PC-9 (cell line): Measurements from ENCODE around the gene ARHGAP24. TPM values are rescaled to one million over a fixed set of nuclear protein-coding genes. Genes with fewer than 3 reads are reported as not detected.
"Not testable (repeated sequence)": the region's sequence is repeated elsewhere in the genome, so short reads cannot be mapped to it uniquely, and the experiment has no call there.

Experiments used
- BruUV-seq: library from RNA; stranded (reverse); fragments of 400-500 nt; replicated peaks from 2 replicates; lab custom pipeline; 2021; lab: Mats Ljungman, UMichigan
- CTCF ChIA-PET: fragments of 300-600 bp; sonication (Branson Sonifier 250); formaldehyde crosslinking; loops from one replicate; lab custom pipeline; 2022; ENCODE audit warnings: antibody characterized with exemption; lab: Charles Lee
- POLR2A ChIA-PET: fragments of 300-600 bp; sonication (Branson Sonifier 250); formaldehyde crosslinking; loops from one replicate; lab custom pipeline; 2022; ENCODE audit warnings: antibody characterized with exemption; ENCODE audit not compliant: unreplicated experiment; lab: Charles Lee
- DNase-seq, 2 experiments: peaks; one replicate each; pipeline versions ENCODE4 v3.0.0 to v3.0.0-alpha.2; 2015 to 2022; ENCODE audit warnings: mixed read lengths in 1 of 2
- H2AFZ ChIP-seq: fragments of 200-600 bp; sonication (generic); 2 replicates; pipeline ENCODE4 v1.8.1; 2017; ENCODE audit warnings: antibody characterized with exemption
- H3F3A ChIP-seq: fragments of 200-600 bp; sonication (generic); 2 replicates; pipeline ENCODE4 v1.8.1; 2017; ENCODE audit warnings: antibody characterized with exemption, mild to moderate bottlenecking, low read depth; ENCODE audit not compliant: insufficient read depth
- H3K27ac ChIP-seq: fragments of 200-600 bp; sonication (generic); 2 replicates; pipeline ENCODE4 v1.6.1; 2016; ENCODE audit warnings: mixed run types
- H3K27me3 ChIP-seq: fragments of 200-600 bp; sonication (generic); 2 replicates; pipeline ENCODE4 v1.6.1; 2016; ENCODE audit warnings: low read depth, mixed run types; ENCODE audit not compliant: insufficient read depth
- H3K36me3 ChIP-seq: fragments of 200-600 bp; sonication (generic); 2 replicates; pipeline ENCODE4 v1.6.1; 2016; ENCODE audit warnings: low read depth, mixed run types
- H3K4me1 ChIP-seq: fragments of 200-600 bp; sonication (generic); replicated peaks from 2 replicates; pipeline ENCODE4 v1.6.1; 2016; ENCODE audit warnings: mixed run types; ENCODE audit not compliant: insufficient read depth
- H3K4me2 ChIP-seq: fragments of 200-600 bp; sonication (generic); 2 replicates; pipeline ENCODE4 v1.6.1; 2017; ENCODE audit warnings: mixed run types
- H3K4me3 ChIP-seq: fragments of 200-600 bp; sonication (generic); 2 replicates; pipeline ENCODE4 v1.6.1; 2016; ENCODE audit warnings: mixed run types
- H3K79me2 ChIP-seq: fragments of 200-600 bp; sonication (generic); 2 replicates; pipeline ENCODE4 v1.6.1; 2017; ENCODE audit warnings: low read depth, mixed run types
- H3K9me2 ChIP-seq: fragments of 200-600 bp; sonication (generic); 2 replicates; pipeline ENCODE4 v1.8.1; 2017; ENCODE audit warnings: mild to moderate bottlenecking; ENCODE audit not compliant: insufficient read depth
- H3K9me3 ChIP-seq: fragments of 200-600 bp; sonication (generic); 2 replicates; pipeline ENCODE4 v1.8.1; 2016; ENCODE audit warnings: low read depth; ENCODE audit not compliant: insufficient read depth
- H4K20me1 ChIP-seq: fragments of 200-600 bp; sonication (generic); 2 replicates; pipeline ENCODE4 v1.8.1; 2017; ENCODE audit not compliant: insufficient read depth
- CTCF ChIP-seq: fragments of 200-600 bp; sonication (generic); conservative IDR thresholded peaks from 2 replicates; pipeline ENCODE4 v1.6.1; 2017; ENCODE audit warnings: mixed run types, antibody characterized with exemption, mild to moderate bottlenecking, moderate library complexity
- EZH2 ChIP-seq: fragments of 200-600 bp; sonication (generic); IDR thresholded peaks from 2 replicates; pipeline ENCODE4 v1.8.0; 2017; ENCODE audit warnings: antibody characterized with exemption, low read depth
- intact Hi-C: fragments of 100-400 bp; cut with micrococcal nuclease; formaldehyde crosslinking; loops from one replicate; pipeline ENCODE4 v1.10.0; 2022; ENCODE audit not compliant: unreplicated experiment
- total RNA-seq: library from RNA; stranded (reverse); gene quantifications from 2 replicates; pipeline ENCODE4 v1.2.3, GENCODE V29; 2021

Gene ARHGAP24
- total RNA-seq, 1 experiment from 2014 or later, result 2.2 TPM

DNA sequence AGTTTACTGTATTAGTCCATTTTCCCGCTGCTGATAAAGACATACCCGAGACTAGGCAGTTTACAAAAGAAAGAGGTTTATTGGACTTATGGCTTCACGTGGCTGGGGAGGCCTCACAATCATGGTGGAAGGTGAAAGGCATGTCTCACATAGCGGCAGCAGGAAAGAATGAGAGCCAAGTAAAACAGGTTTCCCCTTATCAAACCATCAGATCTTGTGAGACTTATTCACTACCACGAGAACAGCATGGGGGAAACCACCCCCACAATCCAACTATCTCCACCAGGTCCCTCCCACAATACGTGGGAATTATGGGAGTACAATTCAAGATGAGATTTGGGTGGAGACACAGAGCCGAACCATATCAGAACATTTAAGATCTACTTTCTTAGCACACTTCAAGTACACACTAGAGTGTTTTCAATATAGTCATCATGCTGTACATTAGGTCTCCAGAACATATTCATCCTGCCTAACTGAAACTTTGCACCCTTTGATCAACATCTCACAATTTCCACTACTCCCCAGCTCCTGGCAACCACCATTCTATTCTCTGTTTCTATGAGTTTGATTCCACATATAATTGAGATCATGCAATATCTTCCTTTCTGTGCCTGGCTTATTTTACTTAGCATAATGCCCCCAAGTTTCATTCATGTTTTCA is 341.0 kb downstream of the ARHGAP24 start:
- H3K9me2 ChIP-seq, result peaks cover 4% of the 10 kb centered on the region
- H3K4me3 ChIP-seq, result no peak overlapping the region
- intact Hi-C loops, result no loop called here
- CTCF ChIA-PET, result no interaction called here
- H3K79me2 ChIP-seq, result no peaks in the 10 kb centered on the region
- no peaks in the 10 kb centered on the region for H3K4me1 ChIP-seq
- no peaks in the 10 kb centered on the region for H3K36me3 ChIP-seq
- H2AFZ ChIP-seq, result no peak overlapping the region
- H3K9me3 ChIP-seq, result no peaks in the 10 kb centered on the region
- no peaks in the 10 kb centered on the region for H4K20me1 ChIP-seq
- POLR2A ChIA-PET, result no interaction called here
- no peaks in the 10 kb centered on the region for H3K27me3 ChIP-seq
- no peak for DNase-seq
- BruUV-seq, result no TSS peak
- TF ChIP-seq EZH2, result no peak
- no peak for TF ChIP-seq CTCF
- H3F3A ChIP-seq, result no peaks in the 10 kb centered on the region
- no peak overlapping the region for H3K4me2 ChIP-seq
- no peak overlapping the region for H3K27ac ChIP-seq

DNA sequence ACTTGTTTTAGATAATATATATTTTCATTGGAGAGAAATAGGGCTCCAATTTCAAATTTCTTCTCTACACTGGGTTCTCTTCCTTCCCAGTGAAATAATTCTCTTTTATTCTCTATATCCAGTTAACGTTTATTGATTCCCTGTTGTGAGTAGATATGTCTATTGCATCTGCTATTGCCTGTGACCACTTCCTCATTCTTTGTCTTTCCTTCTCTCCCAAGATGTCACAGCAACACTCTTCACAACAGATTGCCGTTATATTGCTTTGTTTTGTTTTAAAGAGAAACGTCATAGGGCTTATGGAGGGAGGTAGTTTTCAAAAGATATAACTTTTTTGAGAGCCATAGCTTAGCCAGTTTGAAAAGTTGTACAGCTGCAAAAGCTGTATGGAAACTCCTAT is 343.8 kb downstream of the ARHGAP24 start:
- Histone ChIP-seq H3K4me3 (no peak overlapping the region), H3K27me3 (no peaks in the 10 kb centered on the region), H2AFZ (no peak overlapping the region), H3K27ac (no peak overlapping the region), H3K4me2 (no peak overlapping the region), H4K20me1 (no peaks in the 10 kb centered on the region), H3F3A (no peaks in the 10 kb centered on the region), H3K4me1 (no peaks in the 10 kb centered on the region), H3K36me3 (no peaks in the 10 kb centered on the region), H3K79me2 (no peaks in the 10 kb centered on the region), H3K9me3 (no peaks in the 10 kb centered on the region), H3K9me2 (no peaks in the 10 kb centered on the region; the same call in 1 of the 2 replicates)
- TF ChIP-seq CTCF (no peak), EZH2 (no peak)
- ChIA-PET POLR2A (no interaction called here), CTCF (no interaction called here)
- no peak for DNase-seq
- intact Hi-C loops, result no loop called here
- BruUV-seq, result no TSS peak

GRCh38 chr4:85820101-85820500 is 345.2 kb downstream of the ARHGAP24 start:
- H3K4me2 ChIP-seq, H3K4me1 ChIP-seq, BruUV-seq, H3K79me2 ChIP-seq, H3K9me3 ChIP-seq, H3K27ac ChIP-seq, H2AFZ ChIP-seq, H3K4me3 ChIP-seq, CTCF ChIA-PET, H4K20me1 ChIP-seq, H3F3A ChIP-seq, intact Hi-C loops, H3K9me2 ChIP-seq, H3K36me3 ChIP-seq, H3K27me3 ChIP-seq, DNase-seq: not testable (repeated sequence)
- POLR2A ChIA-PET, result interaction anchor here (0.7 kb wide), 1 partner anchor 123 kb away, joined by 5 read pairs; no protein-coding TSS in a partner anchor
